Smooth muscle cell (in vitro differentiated cells): Measurements from ENCODE around the gene OTUD3. TPM values are rescaled to one million over a fixed set of nuclear protein-coding genes. Genes with fewer than 3 reads are reported as not detected.

Experiments
- DNase-seq: peaks from one replicate; lab custom pipeline; 2025; ENCODE audit not compliant: unreplicated experiment; lab: John Stamatoyannopoulos, UW
- H2AFZ ChIP-seq: fragments of 200-600 bp; sonication (generic); 2 replicates; pipeline ENCODE4 v1.6.0; 2016; ENCODE audit warnings: antibody characterized with exemption, low read depth, mild to moderate bottlenecking
- H3F3A ChIP-seq: fragments of 200-600 bp; sonication (generic); 2 replicates; pipeline ENCODE4 v1.6.0; 2017; ENCODE audit warnings: antibody characterized with exemption, low read depth
- H3K27ac ChIP-seq: fragments of 200-600 bp; sonication (generic); 2 replicates; pipeline ENCODE4 v1.5.1; 2016; ENCODE audit warnings: low read depth, mild to moderate bottlenecking
- H3K27me3 ChIP-seq: fragments of 200-600 bp; sonication (generic); 2 replicates; pipeline ENCODE4 v1.6.1; 2016; ENCODE audit warnings: low read depth, mild to moderate bottlenecking
- H3K36me3 ChIP-seq: fragments of 200-600 bp; sonication (generic); 2 replicates; pipeline ENCODE4 v1.5.1; 2016; ENCODE audit warnings: low read depth
- H3K4me1 ChIP-seq: fragments of 200-600 bp; sonication (generic); 2 replicates; pipeline ENCODE4 v1.5.1; 2016; ENCODE audit warnings: low read depth
- H3K4me2 ChIP-seq: fragments of 200-600 bp; sonication (generic); 2 replicates; pipeline ENCODE4 v1.6.0; 2016; ENCODE audit warnings: mild to moderate bottlenecking
- H3K4me3 ChIP-seq: fragments of 200-600 bp; sonication (generic); 2 replicates; pipeline ENCODE4 v1.5.1; 2016; ENCODE audit warnings: mild to moderate bottlenecking
- H3K79me2 ChIP-seq: fragments of 200-600 bp; sonication (generic); 2 replicates; pipeline ENCODE4 v1.6.0; 2016; ENCODE audit warnings: low read depth, mild to moderate bottlenecking
- H3K9ac ChIP-seq: fragments of 200-600 bp; sonication (generic); 2 replicates; pipeline ENCODE4 v1.6.0; 2016; ENCODE audit warnings: low read depth
- H3K9me3 ChIP-seq: fragments of 200-600 bp; sonication (generic); replicated peaks from 2 replicates; pipeline ENCODE4 v1.5.1; 2016; ENCODE audit warnings: low read depth
- H4K20me1 ChIP-seq: fragments of 200-600 bp; sonication (generic); 2 replicates; pipeline ENCODE4 v1.6.0; 2016; ENCODE audit warnings: low read depth
- WGBS: methylation state at CpG from one replicate; pipeline ENCODE4 v1.1.7; 2016; ENCODE audit warnings: low lambda C conversion rate; 5-methylcytosine and 5-hydroxymethylcytosine counted together
- polyA plus RNA-seq: library from polyadenylated mRNA; unstranded; fragments of >200 nt; fragmentation: Nextera tagmentation; extraction: Ambion mirVana; gene quantifications from 2 replicates; pipeline ENCODE4 v1.2.1, GENCODE V29; 2016
- total RNA-seq: library from RNA; depleted of rRNA; stranded (reverse); fragments of >200 nt; gene quantifications from 2 replicates; pipeline ENCODE4 v1.2.3, GENCODE V29; 2014
- TF ChIP-seq, protein P1 (sequence below): fragments of 200-600 bp; sonication (generic); IDR thresholded peaks from 2 replicates; pipeline ENCODE4 v1.5.1; 2017; ENCODE audit warnings: borderline replicate concordance, mild to moderate bottlenecking, antibody characterized with exemption; ENCODE audit not compliant: insufficient read depth, poor library complexity, severe bottlenecking

OTUD3 gene
- total and polyA plus RNA-seq, 2 experiments from 2014 or later = 2.6 to 9.9 TPM

GRCh38 chr1:19918057-19918456 lies 35.9 kb downstream of the OTUD3 start:
- H3K27ac ChIP-seq = no peak overlapping the region
- no peak overlapping the region for H3K4me2 ChIP-seq
- no peaks in the 10 kb centered on the region for H3K9me3 ChIP-seq
- 26% methylated on average over 6 of the region's 6 CpGs for WGBS
- H3K4me3 ChIP-seq = no peak overlapping the region
- TF ChIP-seq, protein P1, sequence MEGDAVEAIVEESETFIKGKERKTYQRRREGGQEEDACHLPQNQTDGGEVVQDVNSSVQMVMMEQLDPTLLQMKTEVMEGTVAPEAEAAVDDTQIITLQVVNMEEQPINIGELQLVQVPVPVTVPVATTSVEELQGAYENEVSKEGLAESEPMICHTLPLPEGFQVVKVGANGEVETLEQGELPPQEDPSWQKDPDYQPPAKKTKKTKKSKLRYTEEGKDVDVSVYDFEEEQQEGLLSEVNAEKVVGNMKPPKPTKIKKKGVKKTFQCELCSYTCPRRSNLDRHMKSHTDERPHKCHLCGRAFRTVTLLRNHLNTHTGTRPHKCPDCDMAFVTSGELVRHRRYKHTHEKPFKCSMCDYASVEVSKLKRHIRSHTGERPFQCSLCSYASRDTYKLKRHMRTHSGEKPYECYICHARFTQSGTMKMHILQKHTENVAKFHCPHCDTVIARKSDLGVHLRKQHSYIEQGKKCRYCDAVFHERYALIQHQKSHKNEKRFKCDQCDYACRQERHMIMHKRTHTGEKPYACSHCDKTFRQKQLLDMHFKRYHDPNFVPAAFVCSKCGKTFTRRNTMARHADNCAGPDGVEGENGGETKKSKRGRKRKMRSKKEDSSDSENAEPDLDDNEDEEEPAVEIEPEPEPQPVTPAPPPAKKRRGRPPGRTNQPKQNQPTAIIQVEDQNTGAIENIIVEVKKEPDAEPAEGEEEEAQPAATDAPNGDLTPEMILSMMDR = peak; percentile 92
- no peaks in the 10 kb centered on the region for H3F3A ChIP-seq
- H3K36me3 ChIP-seq = no peaks in the 10 kb centered on the region
- no peaks in the 10 kb centered on the region for H3K4me1 ChIP-seq
- H2AFZ ChIP-seq = no peak overlapping the region
- H3K79me2 ChIP-seq = no peaks in the 10 kb centered on the region
- no peaks in the 10 kb centered on the region for H3K27me3 ChIP-seq
- peak; percentile 22 for DNase-seq
- no peaks in the 10 kb centered on the region for H4K20me1 ChIP-seq
- no peak overlapping the region for H3K9ac ChIP-seq

DNA sequence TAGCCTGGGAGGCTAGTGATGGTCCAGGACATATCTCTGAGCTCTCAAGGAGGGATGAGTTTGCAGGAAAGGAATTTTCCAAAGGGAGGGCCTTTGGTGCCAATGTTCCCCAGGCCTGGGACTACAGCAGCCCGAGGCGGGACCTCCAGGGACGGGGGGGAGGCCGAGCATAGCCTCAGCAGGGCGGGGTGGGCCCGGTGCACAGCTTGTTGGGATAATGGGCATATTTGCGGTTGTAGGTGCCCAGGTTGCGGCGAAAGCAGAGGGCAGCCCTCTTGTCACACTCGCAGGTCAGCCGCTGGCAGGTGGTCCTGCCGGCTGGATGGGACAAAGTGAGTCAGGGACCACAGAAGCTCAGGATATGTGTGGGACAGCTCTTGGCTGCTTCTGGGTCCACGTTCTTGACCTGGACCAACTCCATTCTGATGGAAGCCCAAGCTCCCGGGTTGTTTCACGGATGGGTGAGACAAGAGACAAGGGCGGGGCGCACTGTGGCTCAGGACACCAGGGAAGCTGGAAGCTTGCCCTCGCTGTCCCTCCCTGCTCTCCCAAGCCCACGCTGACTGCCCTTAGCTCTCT lies 38.0 kb downstream of the OTUD3 start:
- H3K36me3 ChIP-seq = no peaks in the 10 kb centered on the region
- H2AFZ ChIP-seq = no peak overlapping the region
- no peaks in the 10 kb centered on the region for H3F3A ChIP-seq
- H3K4me1 ChIP-seq = no peaks in the 10 kb centered on the region
- no peaks in the 10 kb centered on the region for H4K20me1 ChIP-seq
- TF ChIP-seq, protein P1 = no peak
- H3K4me3 ChIP-seq = no peak overlapping the region
- no peak overlapping the region for H3K9ac ChIP-seq
- no peaks in the 10 kb centered on the region for H3K27me3 ChIP-seq
- no peak overlapping the region for H3K4me2 ChIP-seq
- H3K9me3 ChIP-seq = no peaks in the 10 kb centered on the region
- no peak for DNase-seq
- 96% methylated on average over 15 of the region's 19 CpGs for WGBS
- no peak overlapping the region for H3K27ac ChIP-seq
- H3K79me2 ChIP-seq = no peaks in the 10 kb centered on the region

- TF ChIP-seq, protein P1 = no peak
- no peaks in the 10 kb centered on the region for H3K79me2 ChIP-seq
- H3F3A ChIP-seq = no peaks in the 10 kb centered on the region
- H3K9ac ChIP-seq = no peak overlapping the region
- H3K27me3 ChIP-seq = no peaks in the 10 kb centered on the region
- H2AFZ ChIP-seq = no peak overlapping the region
- no peak overlapping the region for H3K27ac ChIP-seq
- no peaks in the 10 kb centered on the region for H4K20me1 ChIP-seq
- no peaks in the 10 kb centered on the region for H3K4me1 ChIP-seq
- H3K36me3 ChIP-seq = no peaks in the 10 kb centered on the region
- no peak for DNase-seq
- WGBS = 95% methylated on average over 13 of the region's 13 CpGs
- no peaks in the 10 kb centered on the region for H3K9me3 ChIP-seq
- no peak overlapping the region for H3K4me2 ChIP-seq
- H3K4me3 ChIP-seq = no peak overlapping the region
These were observed 39.1 kb downstream of the OTUD3 start for GRCh38 chr1:19921310-19921709.

GRCh38 chr1:19922015-19922688 lies 40.0 kb downstream of the OTUD3 start:
- TF ChIP-seq, protein P1 = no peak
- no peak for DNase-seq
- no peaks in the 10 kb centered on the region for H3K36me3 ChIP-seq
- H3F3A ChIP-seq = no peaks in the 10 kb centered on the region
- H4K20me1 ChIP-seq = no peaks in the 10 kb centered on the region
- H3K4me1 ChIP-seq = no peaks in the 10 kb centered on the region
- no peaks in the 10 kb centered on the region for H3K79me2 ChIP-seq
- WGBS = 83% methylated on average over 17 of the region's 17 CpGs
- H3K9me3 ChIP-seq = no peaks in the 10 kb centered on the region
- no peaks in the 10 kb centered on the region for H3K27me3 ChIP-seq
- no peak overlapping the region for H3K9ac ChIP-seq
- H3K27ac ChIP-seq = no peak overlapping the region
- no peak overlapping the region for H3K4me2 ChIP-seq
- H3K4me3 ChIP-seq = no peak overlapping the region
- no peak overlapping the region for H2AFZ ChIP-seq
